NCI-H460 (cell line): ENCODE results near the gene CYTH4. TPM values are rescaled to one million over a fixed set of nuclear protein-coding genes. Genes with fewer than 3 reads are reported as not detected.

Experiments used
- DNase-seq: peaks from one replicate; pipeline ENCODE4 v3.0.0-alpha.2; 2016; ENCODE audit warnings: low read depth; ENCODE audit errors: extremely low read depth
- total RNA-seq: library from RNA; depleted of rRNA; stranded (reverse); fragments of >200 nt; shearing (Covaris generic); gene quantifications from 2 replicates; pipeline ENCODE4 v1.2.3, GENCODE V29; 2014

The CYTH4 gene
- total RNA-seq, 1 experiment from 2014 or later = not detected

DNA sequence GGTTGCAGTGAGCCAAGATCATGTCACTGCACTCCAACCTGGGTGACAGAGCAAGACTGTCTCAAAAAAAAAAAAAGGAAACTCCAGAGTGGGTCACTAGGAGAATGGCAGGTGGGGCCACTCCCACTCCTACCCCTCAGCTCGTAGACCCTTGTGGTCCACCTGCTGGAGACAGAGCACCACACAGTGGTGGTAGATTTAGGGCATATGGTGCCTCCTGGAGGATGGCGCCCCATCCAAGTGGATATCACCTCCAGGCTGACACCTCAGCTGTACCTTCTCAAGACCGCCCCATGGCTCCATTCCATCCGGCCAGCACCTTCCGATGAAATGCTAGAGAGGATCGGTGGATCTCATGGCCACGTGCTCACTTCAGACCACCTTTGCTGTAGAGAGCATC, 6.2 kb downstream of the CYTH4 start:
- no peak for DNase-seq

DNA sequence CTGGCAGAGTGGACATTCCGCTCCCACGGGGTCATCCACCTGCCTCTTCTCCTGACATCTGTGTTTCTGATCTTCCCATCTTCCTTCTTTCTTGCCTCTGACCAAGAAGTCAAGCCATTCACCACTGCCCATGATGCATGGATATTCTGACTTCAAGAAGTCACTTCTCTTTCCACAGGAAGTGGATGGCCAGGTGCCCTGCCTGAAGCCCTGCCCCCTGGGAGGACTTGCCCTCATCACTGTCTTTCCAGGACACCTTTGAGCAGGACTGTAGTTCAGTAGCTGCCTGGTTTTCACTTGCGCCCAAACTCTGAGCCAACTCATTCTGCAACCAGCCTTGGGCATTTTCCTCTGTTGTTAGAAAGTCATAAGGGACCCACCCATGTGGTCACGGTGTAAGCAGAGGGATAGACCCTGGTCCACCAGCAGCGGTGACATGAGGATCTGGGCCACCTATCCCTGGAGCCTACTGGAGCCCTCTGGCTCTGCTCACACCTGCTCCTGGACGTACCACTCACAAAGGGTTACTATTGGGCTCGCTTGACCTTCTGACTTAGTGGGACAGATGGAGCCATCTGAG, 6.9 kb downstream of the CYTH4 start:
- DNase-seq = no peak

DNA sequence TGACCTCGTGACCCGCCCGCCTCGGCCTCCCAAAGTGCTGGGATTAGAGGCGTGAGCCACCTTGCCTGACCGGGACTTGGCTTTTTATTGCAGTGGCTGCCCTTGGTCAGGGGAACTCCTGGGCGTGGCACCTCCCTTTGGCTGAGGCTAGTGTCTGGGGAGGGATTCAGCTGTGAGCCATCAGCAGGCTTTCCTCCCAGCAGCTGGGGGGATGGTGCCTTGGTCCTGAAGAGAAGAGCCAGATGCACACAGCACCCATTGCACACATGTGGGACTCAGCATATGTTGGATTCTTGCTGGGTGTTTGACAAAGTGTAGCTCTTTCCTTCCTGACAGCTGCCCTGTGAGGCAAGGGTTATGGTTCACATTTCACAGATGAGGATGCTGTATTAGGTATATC, 8.4 kb downstream of the CYTH4 start:
- no peak for DNase-seq

DNA sequence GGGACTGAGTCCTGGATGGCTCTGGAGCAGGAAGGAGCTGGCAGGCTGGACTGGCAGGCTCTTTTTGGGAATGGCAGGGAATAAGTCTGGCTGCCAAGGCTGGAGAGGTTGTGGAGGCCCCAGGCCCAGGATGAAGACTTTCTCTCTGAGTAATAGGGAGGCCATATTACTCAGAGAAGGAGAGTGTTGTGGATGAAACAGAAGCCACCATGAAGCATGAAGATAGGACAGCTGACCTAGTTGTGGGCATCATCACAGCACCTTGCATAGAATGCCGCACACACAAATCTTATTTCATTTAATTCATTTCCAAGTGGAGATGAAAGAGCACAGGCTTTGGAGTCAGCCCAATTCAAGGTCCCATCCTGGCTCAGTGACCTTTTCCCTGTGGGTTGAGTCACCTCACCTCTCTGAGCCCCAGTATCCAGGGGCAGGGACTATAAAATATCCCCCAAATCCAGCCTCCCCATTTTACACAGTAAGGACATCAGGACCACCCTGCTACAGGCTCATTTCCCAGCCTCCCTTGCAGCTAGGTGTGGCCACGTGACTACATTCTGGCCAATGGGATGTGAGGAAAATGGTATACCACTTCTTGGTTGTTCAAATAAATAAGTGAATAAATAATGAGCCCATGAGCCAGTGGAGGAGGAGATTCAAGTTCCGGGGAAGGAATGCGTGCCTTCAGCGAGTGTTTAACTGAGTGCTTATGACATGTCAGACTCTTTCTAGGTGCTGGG, 9.4 kb downstream of the CYTH4 start:
- no peak for DNase-seq

DNA sequence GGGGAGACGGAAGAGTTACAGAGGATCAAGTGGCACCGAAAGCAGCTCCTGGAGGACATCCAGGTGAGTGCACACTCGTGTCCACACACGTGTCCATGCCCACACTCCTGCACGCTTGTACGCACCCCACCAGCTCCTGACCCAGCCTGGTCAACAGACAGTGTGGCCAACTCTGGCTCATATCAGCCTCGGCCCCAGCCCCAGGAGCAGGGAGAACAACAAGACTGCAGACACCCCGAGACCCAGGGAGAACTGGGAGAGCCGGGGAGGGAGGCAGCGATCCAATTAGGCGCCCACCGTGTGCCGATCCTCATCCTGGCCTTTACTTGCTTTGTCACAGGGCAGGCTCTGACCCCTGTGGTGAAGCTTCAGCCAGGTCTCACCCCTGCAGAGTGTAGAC, 10.3 kb downstream of the CYTH4 start:
- DNase-seq = no peak

DNA sequence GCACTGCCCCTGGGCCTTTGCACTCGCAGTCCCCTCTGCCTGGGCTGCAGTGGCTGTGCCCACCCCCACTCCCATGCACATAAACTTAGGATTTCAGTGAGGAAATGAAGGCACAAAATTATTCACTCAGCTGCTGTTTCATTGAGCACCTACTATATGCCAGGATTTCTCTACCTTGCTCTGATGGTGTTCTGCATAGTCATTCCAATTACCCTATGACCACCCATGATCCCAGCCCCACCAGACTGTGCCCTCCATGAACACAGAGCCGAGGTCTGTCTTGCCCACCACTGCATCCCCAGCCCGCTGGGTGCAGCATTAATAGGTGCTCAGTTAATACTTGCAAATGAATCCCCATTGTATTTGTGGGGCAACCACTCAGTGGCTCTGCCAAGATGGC, 10.9 kb downstream of the CYTH4 start:
- no peak for DNase-seq

DNA sequence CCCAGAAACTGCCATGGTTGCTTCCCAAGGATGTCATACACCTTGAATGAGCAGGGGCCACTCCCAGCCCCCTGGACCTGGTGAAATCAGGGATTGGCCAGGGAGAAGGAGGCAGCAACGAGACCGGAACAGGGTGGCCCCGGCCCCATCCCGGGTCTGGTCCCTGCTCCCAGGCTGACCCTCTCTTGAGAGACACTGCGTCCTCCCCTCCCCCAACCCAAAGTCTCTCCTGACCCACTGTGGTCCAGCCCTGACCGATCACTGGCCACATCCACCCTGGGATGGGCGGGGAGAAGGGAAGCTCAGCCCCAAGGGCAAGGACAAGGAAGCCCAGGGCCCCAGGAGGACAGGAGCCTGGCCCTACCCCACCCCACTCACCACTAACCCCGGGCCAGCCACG, 12.4 kb downstream of the CYTH4 start:
- DNase-seq = no peak

DNA sequence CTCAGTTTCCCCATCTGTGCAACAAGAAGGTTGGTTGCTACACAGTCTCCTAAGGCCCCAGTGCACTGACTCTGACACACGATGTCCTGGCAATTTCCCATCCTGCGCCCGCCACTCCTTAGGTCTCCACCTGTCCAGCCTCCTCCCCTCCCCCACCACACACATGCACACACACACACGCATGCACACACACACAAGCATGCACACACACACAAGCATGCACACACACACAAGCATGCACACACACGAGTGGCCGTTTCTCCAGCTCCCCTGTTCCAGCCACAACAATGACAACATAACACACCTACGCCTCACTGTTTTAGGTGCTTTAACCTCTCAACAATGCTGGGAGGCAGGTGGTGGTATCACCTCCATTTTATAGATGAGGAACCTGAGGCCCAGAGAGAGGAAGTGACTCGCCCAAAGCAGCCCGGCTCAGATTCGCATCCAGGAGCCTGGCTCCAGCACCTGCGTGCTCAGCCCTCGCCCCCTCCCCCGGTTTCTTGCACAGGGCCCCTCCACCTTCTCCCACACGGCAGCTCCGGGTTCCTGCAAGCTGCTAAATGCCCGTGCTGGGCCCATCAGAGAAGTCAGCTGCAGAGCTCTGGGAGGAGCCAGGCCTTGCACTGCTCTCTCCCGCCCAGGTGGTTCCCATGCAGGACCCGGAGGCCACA, 13.0 kb downstream of the CYTH4 start:
- DNase-seq = no peak

DNA sequence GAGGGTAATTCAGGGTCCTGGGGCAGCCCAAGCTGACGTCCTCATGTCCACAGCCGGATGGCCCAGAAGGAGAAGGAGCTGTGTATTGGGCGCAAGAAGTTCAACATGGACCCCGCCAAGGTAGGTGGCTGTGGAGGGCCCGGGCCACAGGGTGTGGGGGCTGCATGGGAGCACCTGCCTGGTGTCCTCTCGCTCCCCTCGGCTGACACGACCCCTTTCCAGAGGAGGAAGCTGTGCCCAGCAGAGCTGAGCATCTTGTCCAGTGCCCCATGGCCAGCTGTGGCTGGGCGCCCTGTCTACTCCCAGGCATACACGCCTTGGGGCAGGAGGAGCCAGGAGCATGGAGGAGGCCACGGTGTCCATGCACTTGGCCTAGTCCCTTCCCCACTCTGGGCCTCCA, 13.6 kb downstream of the CYTH4 start:
- no peak for DNase-seq

DNA sequence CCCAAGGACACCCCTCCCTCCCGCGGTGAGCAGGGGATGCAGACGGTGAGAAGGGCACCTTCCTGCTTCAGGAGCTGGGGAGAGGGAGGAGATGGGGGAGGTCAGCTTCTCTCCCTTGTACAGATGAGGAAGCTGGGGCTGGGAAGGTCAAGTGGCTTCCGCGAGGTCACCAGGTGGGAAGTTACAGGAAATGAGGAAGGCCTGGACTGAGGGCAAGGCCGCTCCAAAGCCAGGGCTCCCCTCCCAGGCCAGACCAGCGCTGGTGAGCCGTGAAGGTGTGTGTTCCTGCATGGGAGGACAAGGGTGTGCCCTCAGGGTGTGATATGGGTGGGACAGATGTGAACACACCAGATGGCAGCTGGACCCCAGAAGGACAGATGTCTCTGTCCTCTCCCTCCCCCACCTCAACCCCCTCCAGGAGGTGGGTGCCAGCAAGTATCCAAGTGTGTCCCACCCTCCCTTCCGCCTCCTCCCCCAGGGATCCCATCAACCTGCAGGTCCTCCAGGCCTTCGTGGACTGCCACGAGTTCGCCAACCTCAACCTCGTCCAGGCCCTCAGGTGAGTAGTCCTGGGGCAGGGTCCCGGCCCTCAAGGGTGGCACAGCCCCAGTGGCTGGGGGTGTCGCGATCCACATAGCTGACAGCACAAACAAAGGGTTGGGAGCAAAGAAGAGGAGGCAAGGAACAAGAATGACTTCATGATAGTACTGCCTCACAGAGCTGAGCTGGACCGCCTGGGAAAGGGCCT, 16.6 kb downstream of the CYTH4 start:
- DNase-seq = no peak

DNA sequence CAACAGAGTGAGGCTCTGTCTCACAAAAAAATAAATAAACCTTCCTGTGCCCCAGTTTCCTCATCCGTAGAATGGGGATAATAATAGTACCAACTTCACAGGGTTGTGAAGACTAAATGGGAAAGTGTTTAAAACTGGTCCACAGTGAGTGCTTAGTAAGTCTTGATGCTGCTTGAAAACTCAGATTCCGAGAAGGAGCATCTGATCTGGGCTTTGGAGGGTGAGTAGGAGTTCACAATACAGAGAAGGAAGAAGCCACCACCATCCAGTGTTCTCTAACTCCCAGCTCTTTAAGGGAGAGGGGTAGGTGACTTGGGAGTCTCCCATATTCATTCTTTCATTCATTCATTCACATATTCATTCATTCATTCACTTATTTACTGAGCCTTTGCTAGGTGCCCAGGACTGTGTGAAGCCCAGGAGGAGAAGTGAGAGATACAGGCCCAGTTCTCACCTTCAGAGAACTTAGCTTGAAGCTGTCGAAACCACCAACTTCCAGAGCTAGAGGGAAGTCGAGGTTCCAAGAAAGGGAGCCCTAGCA, 17.7 kb downstream of the CYTH4 start:
- DNase-seq = no peak

DNA sequence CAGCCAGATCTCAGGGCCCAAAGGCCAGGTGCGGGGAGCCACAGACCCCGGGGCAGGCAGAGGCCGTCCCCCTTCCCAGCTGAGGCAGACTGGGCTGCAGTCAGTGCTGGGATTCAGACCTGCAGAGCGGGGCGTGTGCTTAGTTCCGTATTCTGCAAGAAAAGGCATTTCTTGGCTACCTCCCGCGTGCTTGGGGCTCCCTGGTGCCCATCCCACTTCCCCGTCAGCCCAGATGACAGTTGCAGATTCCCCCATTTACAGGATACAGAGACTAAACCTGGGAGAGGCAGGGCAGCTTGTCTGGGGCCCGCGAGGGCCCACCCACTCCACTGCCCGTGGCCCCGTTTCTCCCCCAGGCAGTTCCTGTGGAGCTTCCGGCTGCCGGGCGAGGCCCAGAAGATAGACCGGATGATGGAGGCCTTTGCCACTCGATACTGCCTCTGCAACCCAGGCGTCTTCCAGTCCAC, 18.3 kb downstream of the CYTH4 start:
- no peak for DNase-seq

DNA sequence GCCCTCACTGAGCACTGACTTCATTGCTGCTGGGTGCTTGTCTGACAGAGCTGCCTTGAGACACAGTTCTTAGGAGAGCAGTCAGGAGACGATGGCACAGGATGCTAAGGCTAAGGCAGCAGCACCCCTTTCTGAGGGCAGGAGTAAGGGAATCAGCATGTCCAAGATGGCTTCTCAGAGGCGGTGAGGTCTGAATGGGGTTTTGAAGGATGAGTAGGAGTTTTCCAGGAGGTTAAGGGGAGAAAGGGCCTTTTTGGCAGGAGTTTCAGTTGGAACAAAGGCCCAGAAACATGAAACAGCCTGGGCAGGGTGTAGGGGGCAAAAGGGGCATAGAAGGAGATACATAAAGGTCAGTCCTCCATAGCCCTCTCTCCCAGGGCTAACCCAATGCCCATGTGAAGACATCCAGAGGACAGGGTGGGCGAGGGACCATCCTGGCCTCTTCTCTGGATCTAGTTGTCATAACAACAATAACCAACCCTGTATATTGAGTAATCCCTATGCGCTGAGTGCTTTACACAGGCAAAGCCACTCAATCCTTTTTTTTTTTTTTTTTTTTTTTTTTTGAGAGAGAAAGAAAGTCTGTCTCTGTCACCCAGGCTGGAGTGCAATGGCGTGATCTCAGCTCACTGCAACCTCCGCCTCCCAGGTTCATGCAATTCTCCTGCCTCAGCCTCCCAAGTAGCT, 19.0 kb downstream of the CYTH4 start:
- no peak for DNase-seq

DNA sequence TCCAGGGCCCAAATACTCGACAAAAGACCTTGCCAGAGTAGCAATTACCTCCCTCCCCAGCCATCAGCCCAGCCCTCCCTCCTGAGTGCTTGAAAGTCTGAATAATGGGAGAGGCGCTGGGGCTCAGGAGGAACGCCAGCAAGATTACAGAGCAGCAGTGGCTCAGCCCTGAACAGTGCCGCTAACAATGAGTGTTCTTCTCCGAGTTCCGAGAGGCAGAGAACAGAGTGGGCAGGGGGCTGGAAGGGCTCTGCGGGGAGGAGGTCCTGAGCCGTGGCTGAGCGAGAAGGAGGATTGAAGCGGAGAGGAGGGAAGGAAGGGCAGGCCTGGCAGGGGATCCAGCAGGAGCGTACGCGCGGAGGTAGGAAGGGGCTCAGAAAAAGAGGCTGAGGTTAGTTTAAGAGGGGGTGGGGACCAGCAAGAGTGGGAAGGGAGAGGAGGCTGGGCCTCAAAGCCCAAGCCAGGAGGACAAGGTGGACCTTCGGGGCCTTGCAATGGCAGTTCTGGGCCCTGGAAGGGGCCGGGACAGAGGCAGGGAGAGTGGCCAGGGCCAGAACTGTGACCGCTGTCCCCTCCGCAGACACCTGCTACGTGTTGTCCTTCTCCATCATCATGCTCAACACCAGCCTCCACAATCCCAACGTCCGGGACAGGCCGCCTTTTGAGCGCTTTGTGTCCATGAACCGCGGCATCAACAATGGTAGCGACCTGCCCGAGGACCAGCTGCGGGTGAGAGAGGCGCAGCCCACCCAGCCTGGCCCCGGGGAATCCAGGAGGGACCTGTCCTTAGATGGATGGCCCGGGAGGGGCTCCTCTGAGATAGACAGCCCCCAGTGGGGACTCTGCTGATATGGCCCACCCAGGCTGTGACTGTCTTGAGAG, 20.6 kb downstream of the CYTH4 start:
- DNase-seq = no peak

DNA sequence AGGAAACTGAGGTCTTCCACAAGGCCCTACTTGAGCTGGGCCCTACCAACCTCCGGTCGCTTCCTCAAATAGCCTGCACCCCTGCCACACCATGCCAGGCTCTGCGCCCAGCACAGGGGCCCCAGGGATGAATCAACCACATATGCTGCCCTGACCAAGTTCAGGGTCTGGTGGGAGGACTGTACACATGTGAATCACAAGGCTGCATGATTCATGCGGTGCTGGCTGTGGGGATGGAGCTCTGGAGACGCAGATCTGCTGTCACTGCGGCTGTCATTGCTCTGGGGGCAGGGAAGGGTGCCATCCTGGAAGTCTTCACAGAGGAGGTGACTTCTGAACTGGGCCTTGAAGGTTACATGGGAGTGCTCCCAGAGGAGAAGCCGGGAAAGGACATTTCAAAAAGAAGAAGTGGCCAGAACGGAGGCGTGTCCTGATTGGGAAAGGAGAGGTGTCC, 21.5 kb downstream of the CYTH4 start:
- DNase-seq = no peak

DNA sequence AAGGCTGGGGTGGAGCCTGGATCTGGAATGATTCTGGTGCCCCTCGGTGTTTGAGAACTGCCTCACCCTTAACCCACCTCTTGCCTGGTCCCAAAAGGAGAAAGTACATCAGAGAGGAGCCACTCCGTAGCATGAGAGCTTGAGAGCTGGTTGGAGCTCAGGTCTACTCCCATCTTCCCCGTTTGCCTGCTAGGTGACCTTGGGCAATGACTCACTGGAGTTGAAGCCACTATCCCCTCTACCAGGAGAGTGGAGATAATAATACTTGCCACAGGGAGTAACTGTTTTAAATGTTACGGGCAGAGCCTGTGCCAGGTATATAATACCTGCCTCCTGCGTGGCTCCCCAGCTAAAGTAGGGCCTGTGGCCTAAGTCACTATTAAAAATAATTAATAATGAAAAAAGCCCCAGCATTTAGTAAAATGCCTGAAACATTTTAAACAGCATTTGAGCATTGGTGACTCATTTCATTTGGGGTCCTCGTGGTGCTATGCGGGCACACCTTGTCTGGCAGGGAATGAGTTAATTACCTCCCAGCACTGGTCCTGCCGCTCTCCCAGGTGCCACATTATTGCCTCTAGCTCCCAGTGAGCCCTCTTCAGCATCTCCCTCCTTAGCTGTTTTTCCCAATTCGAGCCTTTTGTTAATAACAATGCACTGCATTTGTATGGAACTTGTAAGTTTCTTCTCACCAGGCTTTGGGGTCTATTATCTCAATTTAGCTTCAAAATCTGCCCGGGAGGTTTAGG, 22.5 kb downstream of the CYTH4 start:
- no peak for DNase-seq

DNA sequence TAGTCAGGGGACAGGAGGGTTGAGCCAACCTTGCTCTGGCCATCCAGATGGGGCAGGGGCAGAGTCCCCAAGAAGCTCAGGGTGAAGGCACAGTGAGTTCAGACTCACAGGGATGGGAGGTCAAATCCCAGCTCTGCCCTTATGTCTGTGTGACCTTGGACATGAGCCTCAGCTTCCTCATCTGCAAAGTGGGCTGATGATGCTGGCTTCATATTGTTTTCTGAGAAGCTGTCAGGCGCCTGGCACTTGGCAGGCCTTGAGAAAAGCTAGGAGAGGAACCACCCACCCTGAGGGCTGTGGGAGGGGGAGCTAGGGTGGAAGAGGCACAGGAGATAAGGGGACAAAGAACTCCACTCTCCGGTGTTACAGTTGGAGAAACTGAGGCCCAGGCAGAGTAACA, 23.6 kb downstream of the CYTH4 start:
- DNase-seq = no peak

DNA sequence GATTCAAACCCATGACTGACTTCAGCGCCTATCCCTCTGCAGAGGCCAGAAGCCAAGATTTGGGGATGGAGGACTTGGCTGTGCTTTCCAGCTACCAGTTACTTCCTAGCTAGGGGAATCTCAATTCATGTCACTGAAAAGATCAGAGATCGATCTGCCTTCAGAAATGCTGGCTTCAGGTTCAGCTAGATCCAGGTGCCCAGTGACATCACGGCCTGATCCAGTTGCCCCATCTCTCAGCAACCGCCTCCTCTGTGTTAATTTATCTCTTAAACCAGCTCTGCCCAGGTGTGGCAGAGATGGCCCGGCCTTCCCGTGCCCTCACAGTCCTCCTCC, 24.2 kb downstream of the CYTH4 start:
- DNase-seq = no peak
